Activated B cell treated with CpG ODN at 0.5 μM for 24 hours (primary cell): Measurements from ENCODE around the gene KCTD8. TPM values are rescaled to one million over a fixed set of nuclear protein-coding genes. Genes with fewer than 3 reads are reported as not detected.

Experiments used
- ATAC-seq: fragments of 200-7000 bp; cut with Tn5 transposase; one replicate; pipeline ENCODE4 v1.10.0; 2021; ENCODE audit warnings: low read depth, mild to moderate bottlenecking, moderate library complexity
- CTCF ChIA-PET: fragments of 350-600 bp; sonication (Branson Sonifier 250); formaldehyde crosslinking; loops from one replicate; lab custom pipeline; 2021; ENCODE audit warnings: antibody characterized with exemption; lab: Charles Lee
- POLR2A ChIA-PET: fragments of 350-600 bp; sonication (Branson Sonifier 250); formaldehyde crosslinking; loops from one replicate; lab custom pipeline; 2021; ENCODE audit warnings: antibody characterized with exemption; lab: Charles Lee
- DNase-seq: peaks from one replicate; pipeline ENCODE4 v3.0.0; 2022
- H3K27ac Mint-ChIP-seq: one replicate; pipeline ENCODE4 v1.8.0; 2020; ENCODE audit warnings: mixed read lengths
- H3K27me3 Mint-ChIP-seq: one replicate; pipeline ENCODE4 v1.8.0; 2021; ENCODE audit warnings: mixed read lengths
- H3K36me3 Mint-ChIP-seq: one replicate; pipeline ENCODE4 v1.8.0; 2021; ENCODE audit warnings: low read depth, mixed read lengths
- H3K4me1 Mint-ChIP-seq: one replicate; pipeline ENCODE4 v1.8.0; 2021; ENCODE audit warnings: mixed read lengths
- H3K4me3 Mint-ChIP-seq: one replicate; pipeline ENCODE4 v1.8.0; 2020; ENCODE audit warnings: mild to moderate bottlenecking, mixed read lengths
- H3K9me3 Mint-ChIP-seq: one replicate; pipeline ENCODE4 v1.8.0; 2020; ENCODE audit warnings: mixed read lengths
- CTCF ChIP-seq: fragments of 200-600 bp; IDR thresholded peaks from one replicate; pipeline ENCODE4 v1.8.0; 2022; ENCODE audit warnings: antibody characterized with exemption, mild to moderate bottlenecking
- intact Hi-C: fragments of 100-400 bp; cut with micrococcal nuclease; formaldehyde crosslinking; loops from one replicate; pipeline ENCODE4 v1.15.1; 2024
- total RNA-seq: library from RNA; stranded (reverse); gene quantifications from 2 replicates; pipeline ENCODE4 v1.2.3, GENCODE V29; 2022

KCTD8 gene
- total RNA-seq, 1 donor from 2014 or later, result not detected

- Mint-ChIP-seq H3K36me3 (no peaks in the 10 kb centered on the region), H3K27me3 (no peaks in the 10 kb centered on the region), H3K4me1 (no peaks in the 10 kb centered on the region), H3K4me3 (no peak overlapping the region), H3K9me3 (no peaks in the 10 kb centered on the region), H3K27ac (no peak overlapping the region)
- intact Hi-C loops, result no loop called here
- ATAC-seq, result no peak
- DNase-seq, result no peak
- TF ChIP-seq CTCF, result no peak
- CTCF ChIA-PET, result no interaction called here
- POLR2A ChIA-PET, result no interaction called here
These were observed 192.2 kb downstream of the KCTD8 start for GRCh38 chr4:44256414-44256813.

- Mint-ChIP-seq H3K9me3 (no peaks in the 10 kb centered on the region), H3K4me3 (no peak overlapping the region), H3K27ac (no peak overlapping the region), H3K4me1 (no peaks in the 10 kb centered on the region), H3K36me3 (no peaks in the 10 kb centered on the region), H3K27me3 (no peaks in the 10 kb centered on the region)
- POLR2A ChIA-PET, result no interaction called here
- intact Hi-C loops, result no loop called here
- CTCF ChIA-PET, result no interaction called here
- DNase-seq (no peak), ATAC-seq (no peak)
- TF ChIP-seq CTCF, result no peak
These were observed 211.0 kb downstream of the KCTD8 start for GRCh38 chr4:44237643-44238042.

- no peak overlapping the region for H3K27ac Mint-ChIP-seq
- intact Hi-C loops, result no loop called here
- ChIA-PET POLR2A (no interaction called here), CTCF (no interaction called here)
- H3K27me3 Mint-ChIP-seq, result no peaks in the 10 kb centered on the region
- no peaks in the 10 kb centered on the region for H3K36me3 Mint-ChIP-seq
- no peak for ATAC-seq
- DNase-seq, result no peak
- H3K4me1 Mint-ChIP-seq, result no peaks in the 10 kb centered on the region
- no peaks in the 10 kb centered on the region for H3K9me3 Mint-ChIP-seq
- H3K4me3 Mint-ChIP-seq, result no peak overlapping the region
- no peak for TF ChIP-seq CTCF
These were observed 212.7 kb downstream of the KCTD8 start for GRCh38 chr4:44235897-44236296.

- ATAC-seq, result no peak
- Mint-ChIP-seq H3K4me3 (no peak overlapping the region), H3K4me1 (no peaks in the 10 kb centered on the region), H3K9me3 (no peaks in the 10 kb centered on the region), H3K27ac (no peak overlapping the region), H3K27me3 (no peaks in the 10 kb centered on the region), H3K36me3 (no peaks in the 10 kb centered on the region)
- POLR2A ChIA-PET, result no interaction called here
- no peak for TF ChIP-seq CTCF
- CTCF ChIA-PET, result no interaction called here
- intact Hi-C loops, result no loop called here
- no peak for DNase-seq
These were observed 216.3 kb downstream of the KCTD8 start for GRCh38 chr4:44232262-44232661.

- Mint-ChIP-seq H3K27ac (no peak overlapping the region), H3K27me3 (no peaks in the 10 kb centered on the region), H3K9me3 (peaks cover 2% of the 10 kb centered on the region), H3K36me3 (no peaks in the 10 kb centered on the region), H3K4me1 (no peaks in the 10 kb centered on the region), H3K4me3 (no peak overlapping the region)
- ATAC-seq, result no peak
- DNase-seq, result no peak
- POLR2A ChIA-PET, result no interaction called here
- intact Hi-C loops, result no loop called here
- no peak for TF ChIP-seq CTCF
- CTCF ChIA-PET, result no interaction called here
These were observed 217.6 kb downstream of the KCTD8 start for GRCh38 chr4:44231006-44231405.
